Neutrophil (primary cell): Measurements from ENCODE around the gene FBXW12.

Experiments used
- H3K27ac ChIP-seq: fragments of 200-600 bp; sonication (generic); 2 replicates; pipeline ENCODE4 v1.5.1; 2016; ENCODE audit warnings: mild to moderate bottlenecking, moderate library complexity
- H3K27me3 ChIP-seq: fragments of 200-600 bp; sonication (generic); 2 replicates; pipeline ENCODE4 v1.6.0; 2016; ENCODE audit warnings: mild to moderate bottlenecking
- H3K36me3 ChIP-seq: fragments of 200-600 bp; sonication (generic); 2 replicates; pipeline ENCODE4 v1.5.1; 2017
- H3K4me1 ChIP-seq, 2 experiments: fragments of 200-600 bp in 1 of 2; sonication (generic) in 1 of 2; 1 replicate in 1 of 2; 2 replicates in 1 of 2; pipeline versions ENCODE4 v1.5.1 to v1.6.1; 2013 to 2016; ENCODE audit warnings: low read depth in 1 of 2, low read length in 1 of 2, mild to moderate bottlenecking in 1 of 2, moderate library complexity in 1 of 2; ENCODE audit not compliant: control insufficient read depth in 1 of 2, insufficient read depth in 1 of 2
- H3K4me3 ChIP-seq, 2 experiments: fragments of 200-600 bp in 1 of 2; sonication (generic) in 1 of 2; 1 replicate in 1 of 2; 2 replicates in 1 of 2; pipeline ENCODE4 v1.5.1; 2013 to 2016; ENCODE audit warnings: low read depth in 1 of 2, low read length in 1 of 2, mild to moderate bottlenecking in 1 of 2, moderate library complexity in 1 of 2
- H3K9me3 ChIP-seq: fragments of 200-600 bp; sonication (generic); 2 replicates; pipeline ENCODE4 v1.5.1; 2016
- TF ChIP-seq, protein P1 (sequence below): fragments of 200-600 bp; sonication (generic); IDR thresholded peaks from 2 replicates; pipeline ENCODE4 v1.5.1; 2016; ENCODE audit warnings: antibody characterized with exemption

FBXW12 gene

DNA sequence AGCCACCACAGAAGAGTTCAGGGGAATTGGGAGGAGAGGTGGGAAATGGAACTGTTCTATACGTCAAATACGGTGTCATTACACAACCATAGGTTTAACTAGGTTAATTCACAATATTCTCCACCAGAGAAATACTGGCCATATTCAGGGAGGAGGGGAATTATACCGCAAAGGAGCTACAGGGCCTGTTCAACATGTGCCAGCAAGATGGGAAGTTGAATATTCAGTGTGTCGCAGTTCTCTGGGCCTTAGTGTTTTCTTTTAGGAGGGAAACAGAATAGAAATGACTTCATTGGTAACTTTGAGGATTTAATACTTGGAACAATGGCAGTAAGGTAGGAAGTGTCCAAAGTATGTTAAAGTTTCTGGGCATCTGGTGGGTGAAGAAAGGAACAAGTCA, 18.0 kb upstream of the FBXW12 start:
- Histone ChIP-seq H3K36me3 (no peaks in the 10 kb centered on the region), H3K9me3 (no peaks in the 10 kb centered on the region), H3K27ac (no peak overlapping the region), H3K4me3 (no peak overlapping the region), H3K4me1 (no peaks in the 10 kb centered on the region), H3K27me3 (no peaks in the 10 kb centered on the region)
- TF ChIP-seq, protein P1, sequence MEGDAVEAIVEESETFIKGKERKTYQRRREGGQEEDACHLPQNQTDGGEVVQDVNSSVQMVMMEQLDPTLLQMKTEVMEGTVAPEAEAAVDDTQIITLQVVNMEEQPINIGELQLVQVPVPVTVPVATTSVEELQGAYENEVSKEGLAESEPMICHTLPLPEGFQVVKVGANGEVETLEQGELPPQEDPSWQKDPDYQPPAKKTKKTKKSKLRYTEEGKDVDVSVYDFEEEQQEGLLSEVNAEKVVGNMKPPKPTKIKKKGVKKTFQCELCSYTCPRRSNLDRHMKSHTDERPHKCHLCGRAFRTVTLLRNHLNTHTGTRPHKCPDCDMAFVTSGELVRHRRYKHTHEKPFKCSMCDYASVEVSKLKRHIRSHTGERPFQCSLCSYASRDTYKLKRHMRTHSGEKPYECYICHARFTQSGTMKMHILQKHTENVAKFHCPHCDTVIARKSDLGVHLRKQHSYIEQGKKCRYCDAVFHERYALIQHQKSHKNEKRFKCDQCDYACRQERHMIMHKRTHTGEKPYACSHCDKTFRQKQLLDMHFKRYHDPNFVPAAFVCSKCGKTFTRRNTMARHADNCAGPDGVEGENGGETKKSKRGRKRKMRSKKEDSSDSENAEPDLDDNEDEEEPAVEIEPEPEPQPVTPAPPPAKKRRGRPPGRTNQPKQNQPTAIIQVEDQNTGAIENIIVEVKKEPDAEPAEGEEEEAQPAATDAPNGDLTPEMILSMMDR: no peak

- TF ChIP-seq, protein P1: no peak
- Histone ChIP-seq H3K4me3 (no peak overlapping the region), H3K27me3 (no peaks in the 10 kb centered on the region), H3K27ac (no peak overlapping the region), H3K9me3 (no peaks in the 10 kb centered on the region), H3K4me1 (no peaks in the 10 kb centered on the region), H3K36me3 (no peaks in the 10 kb centered on the region)
Measured at GRCh38 chr3:48356419-48356818, 15.6 kb upstream of the FBXW12 start.

DNA sequence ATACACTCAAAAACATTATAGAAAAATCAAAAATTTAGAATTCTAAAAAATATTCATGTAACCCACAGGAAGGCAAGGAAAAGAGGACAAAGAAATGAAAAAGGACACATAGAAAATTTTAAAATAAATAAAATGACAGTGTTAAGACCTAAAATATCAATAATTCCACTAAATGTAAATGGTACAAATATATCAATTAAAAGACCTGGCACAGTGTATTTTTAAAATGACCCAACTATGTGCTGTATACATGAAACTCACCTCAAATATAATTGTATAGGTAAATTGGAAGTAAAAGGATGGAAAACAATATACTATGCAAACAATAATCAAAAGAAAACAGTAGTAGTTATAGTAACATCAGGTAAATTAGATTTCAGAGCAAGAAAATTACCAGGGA, 10.1 kb upstream of the FBXW12 start:
- H3K36me3 ChIP-seq: no peaks in the 10 kb centered on the region
- no peaks in the 10 kb centered on the region for H3K9me3 ChIP-seq
- H3K27ac ChIP-seq: no peak overlapping the region
- peaks cover 19 to 21% of the 10 kb centered on the region in 2 experiments for H3K4me1 ChIP-seq
- TF ChIP-seq, protein P1: no peak
- no peaks in the 10 kb centered on the region for H3K27me3 ChIP-seq
- H3K4me3 ChIP-seq: no peak overlapping the region

DNA sequence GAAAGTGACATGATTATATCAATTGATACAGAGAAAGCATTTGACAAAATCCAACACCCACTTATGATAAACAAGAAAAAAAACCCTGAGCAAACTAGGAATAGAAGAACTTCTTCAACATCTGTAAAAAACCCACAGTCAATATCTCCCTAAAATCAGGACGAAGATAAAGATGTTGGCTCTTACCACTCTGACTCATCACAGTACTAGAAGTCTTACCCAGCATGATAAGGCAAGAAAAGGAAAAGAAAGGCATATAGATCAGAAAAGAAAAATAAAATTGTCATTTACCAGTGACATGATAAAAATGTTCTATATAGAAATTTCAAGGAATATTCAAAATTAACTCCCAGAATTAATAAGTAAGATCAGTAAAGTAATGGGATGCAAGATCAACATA, 7.2 kb upstream of the FBXW12 start:
- Histone ChIP-seq H3K27me3 (no peaks in the 10 kb centered on the region), H3K36me3 (no peaks in the 10 kb centered on the region), H3K27ac (no peak overlapping the region), H3K9me3 (no peaks in the 10 kb centered on the region), H3K4me3 (no peak overlapping the region), H3K4me1 (peaks cover 47 to 51% of the 10 kb centered on the region in 2 experiments)
- TF ChIP-seq, protein P1: no peak

GRCh38 chr3:48367201-48367600, 4.8 kb upstream of the FBXW12 start:
- no peaks in the 10 kb centered on the region for H3K9me3 ChIP-seq
- TF ChIP-seq, protein P1: no peak

More at GRCh38 chr3:48367201-48367600, 4.8 kb upstream of the FBXW12 start:
- H3K4me1 ChIP-seq: peaks cover 60 to 65% of the 10 kb centered on the region in 2 experiments
- H3K36me3 ChIP-seq: no peaks in the 10 kb centered on the region
- H3K4me3 ChIP-seq: no peak overlapping the region
- H3K27ac ChIP-seq: peak overlapping the region; percentile 74
- H3K27me3 ChIP-seq: no peaks in the 10 kb centered on the region
